HEK293 (cell line): Measurements from ENCODE around the gene UQCC2.

ENCODE experiments used
- CTCF ChIA-PET: fragments of 350-600 bp; formaldehyde crosslinking; extraction: SDS; loops from one replicate; lab custom pipeline; 2021; ENCODE audit warnings: antibody characterized with exemption; lab: Yijun Ruan, JAX
- POLR2A ChIA-PET: fragments of 300-600 bp; formaldehyde crosslinking; extraction: SDS; loops from one replicate; lab custom pipeline; 2020; ENCODE audit warnings: antibody characterized with exemption, inconsistent platforms; lab: Yijun Ruan, JAX
- H3K27ac ChIP-seq: fragments of 200-500 bp; sonication (Bioruptor generic); 2 replicates; pipeline ENCODE4 v1.5.1; 2014; ENCODE audit warnings: low read depth, low read length, control low read depth, inconsistent platforms; ENCODE audit errors: extremely low read depth
- H3K36me3 ChIP-seq, 2 experiments: fragments of 200-500 bp in 1 of 2; sonication (Bioruptor generic) in 1 of 2; 1 replicate in 1 of 2; 2 replicates in 1 of 2; pipeline ENCODE4 v1.5.1; 2014 to 2017; ENCODE audit warnings: inconsistent platforms in 2 of 2, low read length in 2 of 2; ENCODE audit not compliant: control insufficient read depth in 2 of 2, insufficient read depth in 1 of 2
- H3K4me1 ChIP-seq: fragments of 200-500 bp; sonication (Bioruptor generic); 2 replicates; pipeline ENCODE4 v1.5.1; 2014; ENCODE audit warnings: mild to moderate bottlenecking, low read length, inconsistent platforms; ENCODE audit not compliant: control insufficient read depth, insufficient read depth
- H3K4me3 ChIP-seq: 2 replicates; pipeline ENCODE4 v1.5.1; 2011; ENCODE audit warnings: low read depth, mild to moderate bottlenecking, control low read depth, low read length, moderate library complexity
- H3K9me3 ChIP-seq: fragments of 200-500 bp; sonication (Bioruptor generic); 2 replicates; pipeline ENCODE4 v1.5.1; 2014; ENCODE audit warnings: low read depth, low read length, inconsistent platforms; ENCODE audit not compliant: control insufficient read depth, insufficient read depth
- AEBP2 ChIP-seq: fragments of 450-650 bp; formaldehyde crosslinking; IDR thresholded peaks from 2 replicates; pipeline ENCODE4 v1.5.1; 2016; ENCODE audit warnings: missing biosample characterization, missing genetic modification characterization, borderline replicate concordance
- KLF17 ChIP-seq: fragments of 450-650 bp; formaldehyde crosslinking; IDR thresholded peaks from 2 replicates; pipeline ENCODE4 v1.5.1; 2016; ENCODE audit warnings: missing biosample characterization, missing genetic modification characterization
- KLF9 ChIP-seq: fragments of 450-650 bp; formaldehyde crosslinking; IDR thresholded peaks from 2 replicates; pipeline ENCODE4 v1.5.1; 2016; ENCODE audit warnings: missing biosample characterization, missing genetic modification characterization, low read depth
- PRDM2 ChIP-seq: fragments of 450-650 bp; formaldehyde crosslinking; IDR thresholded peaks from 2 replicates; pipeline ENCODE4 v1.5.1; 2016; ENCODE audit warnings: missing biosample characterization, missing genetic modification characterization, borderline replicate concordance
- SCRT1 ChIP-seq: fragments of 450-650 bp; formaldehyde crosslinking; IDR thresholded peaks from 2 replicates; pipeline ENCODE4 v1.5.1; 2016; ENCODE audit warnings: missing biosample characterization, missing genetic modification characterization, borderline replicate concordance
- SETDB1 ChIP-seq: IDR thresholded peaks from one replicate; pipeline ENCODE4 v1.6.1; 2017; ENCODE audit warnings: mild to moderate bottlenecking, low read length, moderate library complexity, mixed read lengths; ENCODE audit not compliant: insufficient read length
- SP7 ChIP-seq: fragments of 450-650 bp; formaldehyde crosslinking; IDR thresholded peaks from 2 replicates; pipeline ENCODE4 v1.5.1; 2016; ENCODE audit warnings: missing biosample characterization, missing genetic modification characterization
- TCF7L2 ChIP-seq: IDR thresholded peaks from 2 replicates; pipeline ENCODE4 v1.6.1; 2011; ENCODE audit warnings: low read depth, mild to moderate bottlenecking, inconsistent platforms, low read length, moderate library complexity, borderline replicate concordance
- ZBTB11 ChIP-seq: fragments of 450-650 bp; formaldehyde crosslinking; conservative IDR thresholded peaks from 2 replicates; pipeline ENCODE4 v1.5.1; 2016; ENCODE audit warnings: low read depth, missing biosample characterization, missing genetic modification characterization
- ZBTB48 ChIP-seq: fragments of 450-650 bp; formaldehyde crosslinking; IDR thresholded peaks from 2 replicates; pipeline ENCODE4 v1.5.1; 2016; ENCODE audit warnings: missing biosample characterization, missing genetic modification characterization
- ZFP41 ChIP-seq: fragments of 450-650 bp; formaldehyde crosslinking; IDR thresholded peaks from 2 replicates; pipeline ENCODE4 v1.5.1; 2016; ENCODE audit warnings: missing biosample characterization, missing genetic modification characterization, borderline replicate concordance
- ZNF140 ChIP-seq: fragments of 450-650 bp; formaldehyde crosslinking; IDR thresholded peaks from 2 replicates; pipeline ENCODE4 v1.5.1; 2016; ENCODE audit warnings: missing biosample characterization, missing genetic modification characterization
- ZNF19 ChIP-seq: fragments of 450-650 bp; formaldehyde crosslinking; IDR thresholded peaks from 2 replicates; pipeline ENCODE4; 2016; ENCODE audit warnings: missing biosample characterization, missing genetic modification characterization, low read depth
- ZNF274 ChIP-seq, 2 experiments: fragments of 200-500 bp in 1 of 2; fragments of 450-650 bp in 1 of 2; sonication (Bioruptor generic) in 1 of 2; formaldehyde crosslinking in 1 of 2; IDR thresholded peaks; 2 replicates each; pipeline versions ENCODE4 v1.5.1 to v1.6.1; 2014 to 2016; ENCODE audit warnings: borderline replicate concordance in 1 of 2, inconsistent platforms in 1 of 2, low read length in 1 of 2, missing biosample characterization in 1 of 2, missing genetic modification characterization in 1 of 2
- ZNF280C ChIP-seq: fragments of 450-650 bp; formaldehyde crosslinking; IDR thresholded peaks from 2 replicates; pipeline ENCODE4 v1.5.1; 2016; ENCODE audit warnings: missing biosample characterization, missing genetic modification characterization
- ZNF366 ChIP-seq: fragments of 450-650 bp; formaldehyde crosslinking; conservative IDR thresholded peaks from 2 replicates; pipeline ENCODE4 v1.5.1; 2016; ENCODE audit warnings: missing biosample characterization, missing genetic modification characterization
- ZNF792 ChIP-seq: fragments of 450-650 bp; formaldehyde crosslinking; IDR thresholded peaks from 2 replicates; pipeline ENCODE4 v1.5.1; 2016; ENCODE audit warnings: missing biosample characterization, missing genetic modification characterization

The UQCC2 gene

GRCh38 chr6:33735216-33735615, 23.7 kb upstream of the UQCC2 start:
- no peak for TF ChIP-seq ZNF792
- TF ChIP-seq KLF17 (tag by site-specific recombination), result no peak
- TF ChIP-seq SP7 (tag by site-specific recombination), result no peak
- no peak for TF ChIP-seq ZNF140 (tag by site-specific recombination)
- TF ChIP-seq KLF9 (tag by site-specific recombination), result no peak
- no peak for TF ChIP-seq ZBTB48 (tag by site-specific recombination)
- TF ChIP-seq ZNF274 (IDR thresholded peaks at IDR 0.05; ENCODE audit: low read length), result no peak
- no peak for TF ChIP-seq ZNF274 (tag by site-specific recombination; IDR thresholded peaks at IDR 0.05; ENCODE audit: borderline replicate concordance)
- no peak for TF ChIP-seq ZBTB11 (tag by site-specific recombination)
- TF ChIP-seq ZFP41, result no peak
- no peak for TF ChIP-seq ZNF280C (tag by site-specific recombination)
- TF ChIP-seq ZNF19 (tag by site-specific recombination), result no peak
- no peak for TF ChIP-seq SCRT1
- TF ChIP-seq SETDB1, result no peak
- Histone ChIP-seq H3K36me3 (no peaks in the 10 kb centered on the region), H3K27ac (no peak overlapping the region), H3K4me1 (no peaks in the 10 kb centered on the region), H3K4me3 (no peak overlapping the region), H3K9me3 (no peaks in the 10 kb centered on the region)
- POLR2A ChIA-PET, result no interaction called here
- CTCF ChIA-PET, result interaction anchor here (0.6 to 1.0 kb wide), 2 partner anchors 36 to 53 kb away, joined by 3 read pairs; no protein-coding TSS in a partner anchor

- Histone ChIP-seq H3K4me3 (no peak overlapping the region), H3K27ac (no peak overlapping the region), H3K36me3 (no peaks in the 10 kb centered on the region), H3K9me3 (no peaks in the 10 kb centered on the region), H3K4me1 (no peaks in the 10 kb centered on the region)
- POLR2A ChIA-PET, result no interaction called here
- CTCF ChIA-PET, result no interaction called here
- TF ChIP-seq AEBP2 (no peak), ZNF274 (IDR thresholded peaks at IDR 0.05; ENCODE audit: low read length) (no peak), ZNF274 (tag by site-specific recombination; IDR thresholded peaks at IDR 0.05; ENCODE audit: borderline replicate concordance) (no peak), ZNF366 (tag by site-specific recombination) (no peak), TCF7L2 (no peak), PRDM2 (tag by site-specific recombination) (no peak)
Observed at GRCh38 chr6:33733709-33734007, 22.2 kb upstream of the UQCC2 start.
